Stimulated activated CD4-positive, alpha-beta T cell treated with anti-CD3 and anti-CD28 coated beads, Interleukin-12 subunit alpha, Interleukin-12 subunit beta, amount 100 ng/mL, for 4 hours (primary cell): ENCODE measurements around the gene MCTP1.

ENCODE experiments used
- DNase-seq: peaks from one replicate; pipeline ENCODE4 v3.0.0-alpha.2; 2020

MCTP1 gene

DNA sequence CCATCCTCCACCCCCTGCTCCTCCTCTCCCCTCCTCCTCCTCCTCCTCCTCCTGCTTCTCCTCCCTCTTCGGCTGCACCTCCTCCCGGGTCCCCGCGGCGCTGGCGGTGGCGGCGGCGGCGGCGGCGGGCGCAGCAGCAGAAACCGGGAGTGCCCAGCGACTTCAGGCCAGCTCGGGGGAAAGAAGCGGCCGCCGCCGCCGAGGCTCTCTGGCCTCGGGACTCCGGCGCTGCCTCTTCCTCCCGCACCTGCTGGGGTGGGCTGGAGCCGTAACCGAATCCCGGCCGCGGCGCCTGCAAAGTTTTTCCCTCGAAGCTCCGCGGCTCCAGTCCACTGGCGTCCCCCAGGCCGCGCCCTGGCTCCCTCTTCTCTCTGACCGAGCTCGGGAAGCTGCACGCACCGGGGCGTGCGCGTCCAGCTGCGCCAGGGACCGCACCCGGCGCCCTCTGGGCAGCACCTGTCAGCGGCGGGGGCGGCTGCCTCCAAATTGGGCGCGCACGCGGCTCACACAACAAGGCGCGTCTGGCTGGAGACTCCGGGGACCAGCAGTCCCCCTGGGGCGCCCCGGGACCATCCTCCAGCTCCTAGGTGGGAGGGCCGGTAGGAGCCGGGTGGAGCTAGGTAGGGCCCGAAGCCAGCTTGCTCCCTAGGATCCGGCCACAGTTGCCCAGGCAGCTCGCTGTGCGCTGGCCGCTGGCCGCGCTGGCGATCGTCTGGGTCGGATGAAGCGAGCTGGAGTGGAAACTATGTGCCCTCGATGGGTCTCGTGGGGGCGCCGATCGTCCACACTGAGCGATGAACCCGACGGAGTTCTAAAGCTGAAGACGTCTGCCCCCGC is at the start of gene MCTP1:
TSS of gene MCTP1 (minus strand) at position 523 of the 837 bp plus-strand sequence.
- no peak for DNase-seq

DNA sequence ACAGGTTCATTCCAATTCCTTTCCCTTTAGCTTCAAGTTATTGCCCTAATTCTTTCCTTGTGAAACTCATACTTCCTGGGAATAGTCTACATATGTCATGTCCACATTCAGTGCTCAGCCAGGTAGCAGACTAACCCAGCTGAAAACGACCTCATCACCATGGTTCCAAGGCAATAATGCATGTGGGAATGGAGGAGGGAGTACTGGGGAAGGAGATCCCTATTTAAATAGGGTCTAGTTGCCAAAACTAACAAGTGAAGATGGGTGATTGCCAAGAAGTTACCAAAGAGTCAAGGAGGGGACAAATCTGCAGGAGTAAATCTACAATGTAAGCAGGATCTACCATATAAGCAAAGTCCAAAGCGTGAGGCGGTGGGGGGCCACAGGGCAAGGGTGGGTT is 47.3 kb upstream of the MCTP1 start:
- no peak for DNase-seq

DNA sequence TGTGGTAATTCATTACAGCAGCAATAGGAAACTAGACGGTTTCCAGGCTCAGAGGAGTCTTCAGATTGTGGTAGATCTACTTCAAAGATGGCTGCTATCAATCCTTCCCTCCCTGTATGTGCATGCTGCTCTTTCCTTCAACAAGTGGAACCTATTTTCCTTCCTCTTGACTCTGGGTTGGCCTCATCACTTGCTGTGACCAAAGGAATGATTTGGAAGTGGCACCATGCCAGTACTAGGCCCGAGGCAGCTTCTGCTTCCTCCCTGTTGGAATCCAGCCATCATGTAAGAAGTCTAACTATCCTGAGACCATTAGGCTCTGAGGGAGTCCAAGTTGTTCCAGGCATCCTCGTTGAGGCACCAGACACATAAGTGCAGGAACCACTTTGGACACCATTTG is 46.5 kb upstream of the MCTP1 start:
- no peak for DNase-seq

DNA sequence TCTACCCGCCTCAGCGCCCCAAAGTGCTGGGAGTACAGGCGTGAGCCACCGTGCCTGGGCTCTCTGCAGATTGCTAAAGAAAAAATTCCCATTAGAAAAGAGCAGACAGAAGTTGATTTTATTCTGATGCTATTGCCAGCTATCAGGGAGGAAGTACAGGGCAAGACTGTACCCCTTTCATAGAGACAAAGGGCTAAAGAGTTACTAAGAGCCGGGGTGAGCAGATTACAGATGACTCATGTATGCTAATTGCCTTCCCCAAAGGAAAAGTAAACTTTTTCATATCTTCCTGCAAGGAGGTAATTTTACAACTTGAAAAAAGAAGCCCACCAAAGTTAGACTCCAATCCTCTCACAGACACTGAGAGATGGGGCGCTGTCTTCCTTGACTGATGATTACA is 42.3 kb upstream of the MCTP1 start:
- no peak for DNase-seq

DNA sequence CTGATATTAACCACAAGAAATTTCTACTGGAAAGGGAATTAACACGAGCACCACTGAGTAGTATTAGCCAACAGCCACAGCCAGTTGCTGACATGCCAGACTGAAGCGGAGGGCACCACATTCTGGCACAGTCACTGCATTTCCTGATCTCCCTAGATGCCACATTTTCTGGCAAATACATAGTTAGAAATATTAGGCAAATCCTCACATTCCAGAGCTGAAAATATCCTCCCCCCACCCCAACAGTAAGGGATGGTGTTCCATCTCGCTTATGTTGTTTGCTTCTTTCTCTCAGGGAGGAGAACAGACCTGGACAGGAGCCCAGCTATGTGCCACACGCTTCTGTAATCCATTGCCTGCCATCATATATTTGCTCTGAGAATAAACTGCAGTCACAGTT is 32.8 kb upstream of the MCTP1 start:
- no peak for DNase-seq

DNA sequence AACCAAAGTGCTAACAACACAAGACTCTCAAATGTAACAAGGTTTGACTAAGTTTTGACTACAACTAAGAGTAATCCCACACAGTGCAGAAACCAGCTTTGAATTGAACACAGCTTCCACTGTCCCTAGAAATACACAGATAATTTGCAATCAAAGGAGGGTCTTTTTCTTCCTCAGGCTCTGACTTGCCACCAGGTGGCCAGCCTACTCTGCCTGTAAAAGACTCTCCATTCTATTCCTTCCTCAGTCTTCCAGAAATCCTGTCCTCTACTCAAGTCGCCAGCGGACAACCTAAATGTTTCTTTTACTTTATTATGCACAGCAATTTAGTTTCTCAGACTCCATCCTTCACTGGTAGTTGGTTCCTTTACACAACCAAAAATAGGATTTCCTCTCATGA is 32.2 kb upstream of the MCTP1 start:
- no peak for DNase-seq

DNA sequence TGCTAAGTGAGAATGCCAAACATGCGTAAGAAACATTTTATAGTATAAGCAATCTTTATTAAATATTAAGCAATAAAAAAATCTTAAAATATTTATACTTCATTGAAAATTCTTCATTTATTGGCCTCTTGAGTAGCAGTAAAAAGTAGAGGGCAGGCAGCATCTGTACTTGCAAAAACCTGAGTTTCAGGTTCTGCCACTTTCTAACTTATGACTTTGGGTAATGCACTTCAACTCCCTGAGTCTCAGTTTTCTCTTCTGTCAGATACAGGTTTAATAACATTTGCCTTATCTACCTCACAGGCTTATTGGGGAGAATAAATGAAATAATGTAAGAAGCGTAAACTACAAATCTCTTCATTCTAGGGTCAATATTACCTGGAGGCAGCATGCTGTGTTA is 19.8 kb upstream of the MCTP1 start:
- DNase-seq = no peak

DNA sequence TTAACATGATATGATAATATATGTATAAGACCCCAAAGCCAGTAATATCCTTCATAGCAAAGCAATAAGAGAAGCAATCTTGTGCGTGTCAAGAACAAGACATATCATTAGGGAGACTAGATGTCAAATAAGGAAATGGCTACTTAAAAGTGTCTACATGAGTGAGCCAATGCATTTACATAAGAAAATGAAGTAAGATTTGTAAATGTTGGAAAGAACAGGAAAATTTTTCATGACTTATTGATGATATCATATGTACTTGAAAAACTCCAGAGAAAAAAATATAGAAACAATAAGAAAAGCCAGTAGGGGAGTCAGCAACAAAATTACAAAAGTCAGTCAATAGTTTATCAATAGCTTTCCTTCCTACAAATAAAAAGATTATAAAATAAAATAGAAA is 13.8 kb upstream of the MCTP1 start:
- DNase-seq = no peak

DNA sequence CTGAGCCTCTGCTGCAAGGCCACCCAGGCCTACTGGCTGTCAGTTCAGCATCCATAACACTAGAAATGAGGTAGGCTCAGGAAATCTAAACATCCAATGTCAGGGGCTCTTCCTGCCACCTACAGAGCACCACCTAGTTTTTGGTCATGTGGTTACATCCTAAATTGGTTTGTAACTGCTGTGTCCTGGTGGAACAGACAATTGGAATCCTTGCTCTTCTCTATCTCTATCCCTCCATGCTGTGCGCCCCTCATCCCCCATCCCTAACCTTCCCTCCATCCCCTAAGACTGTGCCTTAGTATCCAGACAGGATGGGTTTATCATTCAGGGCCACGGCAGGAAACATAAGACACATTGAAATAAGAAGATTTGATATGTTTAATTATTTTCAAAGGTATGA is 11.4 kb upstream of the MCTP1 start:
- DNase-seq = no peak

DNA sequence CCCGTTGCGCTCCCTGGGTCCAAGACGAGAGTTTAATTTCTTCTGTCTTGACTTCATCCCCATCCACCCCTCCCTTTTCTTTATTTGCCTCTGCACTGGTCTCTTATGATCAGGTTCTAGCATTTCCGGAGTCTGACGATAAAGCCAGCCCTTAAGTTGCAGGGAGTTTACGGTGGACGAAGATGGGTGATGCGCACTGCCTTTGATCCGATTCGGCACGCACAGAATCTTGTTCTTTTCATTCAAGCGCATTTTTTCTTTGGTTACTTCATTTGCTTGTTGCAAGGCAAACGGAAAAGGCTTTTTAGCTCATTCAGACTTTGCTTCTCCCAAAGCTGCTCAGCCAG is 488 bp upstream of the MCTP1 start:
- DNase-seq = no peak

DNA sequence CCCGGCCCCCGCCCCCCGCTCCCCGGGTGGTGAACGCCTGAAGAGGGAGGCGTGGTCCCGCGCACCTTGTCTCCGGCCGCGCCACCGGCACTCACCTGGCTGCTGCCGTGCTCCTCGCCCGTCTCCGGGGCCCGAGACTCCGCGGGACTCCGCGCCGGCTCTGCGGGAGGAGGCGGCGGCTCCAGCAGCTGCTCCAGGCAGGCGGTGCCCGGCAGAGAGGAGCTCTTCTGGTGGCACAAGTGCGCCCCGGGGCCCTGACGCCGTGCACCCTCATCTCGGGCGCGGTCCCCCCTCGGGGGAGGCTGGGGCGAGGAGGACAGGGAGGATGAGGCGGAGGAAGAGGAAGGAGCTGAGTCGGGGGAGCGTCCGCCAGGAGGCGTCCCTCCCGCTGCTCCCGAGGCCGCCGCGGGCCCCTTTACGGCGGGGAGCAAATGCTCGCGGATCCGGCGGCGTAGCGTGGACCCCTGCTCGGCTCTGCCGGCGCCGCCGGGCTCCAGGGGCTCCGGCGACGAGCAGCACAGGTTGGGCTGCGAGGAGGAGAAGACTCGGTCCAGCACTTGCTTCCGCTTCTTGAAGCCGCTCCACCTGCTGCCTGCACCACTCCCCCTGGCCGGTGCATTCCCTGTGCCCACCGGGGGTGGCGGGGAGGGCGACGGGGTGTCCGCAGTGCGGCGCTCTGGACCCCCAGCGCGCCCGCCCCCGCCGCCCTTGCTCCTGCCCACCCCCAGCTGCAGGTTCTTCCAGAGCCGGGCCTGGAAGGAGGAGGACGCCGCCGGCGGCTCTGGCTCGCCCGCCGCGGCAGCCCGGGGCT is 928 bp downstream of the MCTP1 start:
- DNase-seq = peak; percentile 1

DNA sequence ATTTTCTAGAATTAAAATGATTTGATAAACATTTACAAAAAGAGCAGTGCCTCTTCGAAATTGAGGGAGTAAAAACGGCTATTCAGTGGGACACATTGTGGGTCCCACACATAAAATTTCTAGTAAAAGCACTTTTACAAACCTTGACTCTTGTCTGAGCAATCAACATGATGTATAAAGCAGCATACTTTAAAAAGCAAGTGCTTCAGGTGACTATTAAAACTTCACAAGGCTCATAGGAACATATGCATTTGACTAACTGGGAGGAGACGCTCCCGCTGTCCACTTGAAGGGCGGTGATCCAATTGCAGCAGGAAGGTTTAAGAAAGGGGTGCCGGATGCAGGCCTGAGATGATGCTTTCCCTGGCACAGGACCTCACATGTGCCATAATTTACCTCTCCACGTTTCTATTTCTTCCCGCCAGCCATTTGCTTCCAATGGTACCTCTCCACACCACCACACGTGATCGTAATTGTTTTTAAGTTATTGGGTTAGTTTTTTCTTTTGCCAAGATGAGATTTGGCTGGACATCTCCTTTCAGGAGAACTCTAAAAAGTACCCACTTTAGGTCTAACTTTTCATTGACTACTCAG is 1.8 kb downstream of the MCTP1 start:
- DNase-seq = no peak

DNA sequence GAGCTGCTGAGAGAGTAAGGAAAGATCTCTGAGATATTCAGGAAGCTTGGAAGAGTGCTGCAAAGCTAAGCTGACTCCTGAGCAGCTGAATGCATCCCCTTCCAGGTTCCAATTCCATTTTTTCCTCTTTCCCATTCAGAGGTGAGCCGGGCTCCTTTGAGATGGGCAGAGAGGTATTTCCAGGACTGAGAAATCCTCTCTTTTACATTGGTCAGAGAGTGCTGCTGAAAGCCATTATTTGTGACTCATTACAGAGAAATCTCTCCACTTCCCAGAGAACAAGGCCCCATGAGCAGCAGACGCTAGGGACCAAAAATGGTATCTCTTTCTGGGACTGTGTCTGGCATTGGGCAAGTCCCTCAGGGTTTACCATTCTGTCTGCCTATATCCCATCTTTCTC is 3.7 kb downstream of the MCTP1 start:
- no peak for DNase-seq

DNA sequence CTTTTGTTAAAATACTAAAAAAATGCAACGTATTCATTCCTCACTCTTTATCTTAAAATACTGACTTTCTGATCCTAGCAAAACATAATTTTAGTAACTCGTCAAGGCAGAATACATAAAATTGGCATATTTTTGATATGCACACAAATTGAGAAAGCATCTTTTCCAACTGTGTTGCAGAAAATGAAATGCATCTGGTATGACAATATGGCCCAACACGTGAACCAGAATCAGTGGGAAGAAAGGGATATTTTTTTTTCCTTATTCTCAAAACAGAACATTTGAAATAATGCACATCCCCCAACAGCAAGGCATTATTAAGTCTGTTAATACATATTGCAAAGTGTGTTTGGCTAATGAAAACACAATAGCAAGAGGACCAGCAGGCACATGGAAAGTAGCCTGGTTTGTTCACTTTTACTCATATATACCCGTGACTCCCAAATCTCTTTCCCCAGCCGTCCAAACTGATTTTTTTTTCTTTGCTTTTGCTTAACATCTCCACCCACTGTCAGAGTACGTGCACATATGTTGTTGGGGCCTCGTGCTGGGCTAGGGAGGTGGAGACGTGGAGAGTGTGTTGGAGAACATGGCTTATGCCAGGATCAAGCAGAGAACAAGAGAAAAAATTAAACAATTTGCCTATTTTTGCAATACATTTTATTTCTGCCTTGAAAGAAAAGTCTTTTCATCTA is 4.3 kb downstream of the MCTP1 start:
- DNase-seq = no peak

DNA sequence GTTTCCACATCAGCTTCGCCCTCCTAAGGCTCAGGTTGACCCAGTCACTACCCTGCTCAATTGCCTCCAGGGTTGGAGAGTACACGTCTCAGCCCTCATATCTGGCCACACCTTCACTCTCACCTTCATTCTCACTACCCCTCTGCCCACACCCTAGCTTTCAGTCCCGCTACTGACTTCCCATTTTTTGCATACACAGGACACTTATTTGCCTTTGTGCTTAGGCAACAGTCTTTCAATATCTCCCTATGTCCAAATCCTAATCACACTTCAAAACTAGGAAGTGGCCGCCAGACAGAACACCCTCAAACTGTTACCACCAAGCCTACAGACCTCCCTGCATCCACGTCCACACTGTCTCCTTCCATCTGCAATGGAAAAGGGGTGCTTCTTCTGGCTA is 10.9 kb downstream of the MCTP1 start:
- no peak for DNase-seq

DNA sequence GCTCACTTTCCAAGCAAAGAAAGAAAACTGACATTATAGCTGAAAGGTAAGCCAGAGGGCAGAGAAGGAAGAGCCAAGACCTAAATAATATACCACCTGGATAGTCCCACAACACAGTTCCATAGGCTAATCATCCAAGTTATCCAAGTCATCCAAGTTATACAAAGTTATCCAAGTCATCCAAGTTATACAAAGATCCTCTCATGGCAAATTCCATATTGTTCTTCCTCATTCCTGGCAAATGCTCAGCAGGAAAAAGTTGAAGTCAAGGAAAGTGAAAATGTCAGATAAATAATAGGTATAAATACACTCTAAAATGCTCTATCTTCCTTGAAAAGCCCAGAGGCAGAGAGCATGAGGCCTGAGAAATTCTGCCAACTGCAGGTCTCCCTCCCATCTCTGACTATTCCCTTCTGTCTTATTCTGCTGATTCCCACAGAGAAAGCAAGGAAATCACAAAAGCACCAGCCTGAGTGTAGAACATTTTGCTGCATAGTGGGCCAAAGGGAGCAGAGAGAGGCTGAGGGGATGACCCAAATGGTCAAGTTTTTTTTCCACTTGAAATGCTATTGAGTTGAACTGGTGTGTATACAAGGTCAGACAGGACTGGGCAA is 12.5 kb downstream of the MCTP1 start:
- no peak for DNase-seq

DNA sequence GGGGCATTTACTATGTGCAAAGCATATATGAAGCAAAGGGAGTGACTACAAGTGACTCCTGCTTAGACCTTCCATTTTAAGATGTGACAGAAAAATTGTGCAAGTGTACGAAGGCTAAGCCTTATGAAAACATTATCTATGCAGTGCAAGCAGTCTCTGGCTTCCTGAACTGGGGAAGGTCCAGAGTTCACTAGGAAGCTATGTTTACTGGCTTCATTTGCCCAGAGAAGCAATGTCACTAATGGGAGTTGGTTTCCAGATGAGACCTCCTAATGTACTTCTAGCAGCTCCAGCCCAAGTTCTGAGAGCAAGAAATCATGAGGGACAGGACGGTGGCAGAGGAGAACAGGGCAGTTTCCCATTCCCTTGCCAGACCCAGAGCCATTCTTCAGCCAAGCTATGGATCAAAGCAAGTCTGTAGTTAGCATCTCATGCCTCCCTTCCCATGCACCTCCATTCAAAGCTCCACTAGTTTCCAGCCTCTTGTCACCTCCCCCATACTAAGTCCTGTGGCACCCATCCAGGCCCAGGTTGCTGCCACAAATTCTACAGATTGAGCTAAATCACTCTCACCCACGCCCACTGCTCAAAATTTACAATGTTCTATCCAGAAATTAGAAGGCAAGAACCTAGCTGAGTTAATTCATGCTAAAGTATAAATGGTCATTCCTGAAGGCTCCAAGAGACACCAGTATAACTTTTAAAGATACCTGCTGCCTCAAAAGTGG is 21.8 kb downstream of the MCTP1 start:
- no peak for DNase-seq

DNA sequence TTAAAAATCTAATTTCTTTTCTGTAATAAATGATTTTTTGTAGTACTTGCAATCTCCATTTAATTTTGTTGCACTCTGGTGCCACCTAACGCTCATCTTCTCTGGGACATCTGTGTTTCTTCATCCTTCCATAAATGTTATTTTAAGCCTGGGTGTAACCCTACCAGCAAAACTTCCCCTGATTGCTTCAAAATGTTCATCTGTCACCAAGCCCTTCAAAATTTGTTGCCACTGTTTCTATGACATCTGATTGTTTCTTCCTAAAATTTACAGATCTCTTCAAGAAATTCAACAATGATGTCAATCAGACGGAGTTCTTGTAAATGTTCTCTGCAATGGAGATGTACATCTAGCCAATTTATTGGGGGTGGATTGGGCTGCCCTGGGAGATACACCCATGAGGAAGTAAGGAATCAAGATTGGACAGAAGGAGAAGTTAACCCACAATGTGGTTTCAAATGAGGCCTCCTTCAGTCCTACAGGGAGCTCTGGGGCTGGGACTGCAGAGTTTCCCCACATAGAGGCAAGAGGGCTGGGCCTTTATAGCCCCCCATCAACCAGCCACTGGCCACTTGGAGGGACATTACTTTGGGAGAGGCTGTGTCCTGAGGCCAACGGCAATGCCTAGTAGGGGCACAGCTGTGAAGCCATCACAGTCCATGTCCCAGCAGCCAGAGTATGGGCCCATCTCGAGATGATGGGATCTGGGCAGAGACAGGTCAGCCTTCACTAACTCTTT is 23.3 kb downstream of the MCTP1 start:
- no peak for DNase-seq

DNA sequence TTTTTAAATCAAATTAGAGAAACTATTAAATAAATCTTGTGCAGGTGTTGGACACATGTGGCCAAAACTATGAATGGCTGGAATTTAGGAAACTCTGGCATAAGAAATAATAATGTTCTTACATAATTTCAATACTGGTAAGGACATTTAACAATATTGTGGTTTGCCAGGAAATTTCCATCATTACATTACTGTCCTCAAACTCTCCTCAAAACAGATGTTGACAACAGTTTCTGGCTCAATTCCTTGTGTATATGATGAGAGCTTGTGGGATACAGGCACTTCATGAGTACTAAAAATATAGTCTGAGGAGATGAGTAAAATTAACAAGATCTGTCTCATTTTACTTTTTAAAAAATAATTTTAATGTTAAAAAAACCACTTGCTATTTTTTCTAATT is 27.9 kb downstream of the MCTP1 start:
- DNase-seq = no peak

DNA sequence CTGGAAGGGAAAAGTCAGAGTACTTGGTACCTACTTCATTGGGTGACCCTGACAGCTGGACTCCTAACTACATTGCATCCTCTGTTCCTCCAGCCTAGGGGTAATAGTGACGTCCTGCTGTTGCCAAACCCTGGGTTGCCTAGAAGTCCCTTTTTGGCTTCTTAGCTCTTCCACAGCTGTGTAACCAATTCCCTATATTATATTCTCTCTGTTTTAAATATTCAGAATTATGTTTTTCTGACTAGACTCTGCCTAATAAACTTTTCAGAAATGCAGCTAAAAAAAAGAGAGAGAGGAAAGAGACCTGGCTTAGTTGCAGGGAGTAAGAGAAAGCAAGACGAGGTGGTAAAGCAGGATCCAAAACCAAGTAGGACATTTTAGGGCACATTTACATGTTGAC is 28.4 kb downstream of the MCTP1 start:
- no peak for DNase-seq

DNA sequence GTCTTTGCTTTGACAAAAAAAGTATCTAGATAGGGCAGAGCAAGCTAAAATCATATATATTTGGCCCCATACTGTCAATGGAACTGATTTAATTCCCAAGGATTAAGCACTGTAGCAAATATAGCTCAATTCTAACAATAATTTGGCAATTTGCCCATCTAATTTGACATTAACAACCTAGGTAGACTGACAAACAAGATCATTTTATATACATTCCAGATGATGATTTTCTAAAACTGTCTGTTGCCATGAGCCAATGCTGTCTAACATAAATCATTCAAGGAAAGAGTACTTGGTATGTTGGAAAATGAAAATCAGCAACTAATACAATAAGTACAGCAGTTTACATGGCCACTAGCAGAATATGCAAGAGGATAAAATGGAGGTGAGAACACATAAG is 32.1 kb downstream of the MCTP1 start:
- no peak for DNase-seq

DNA sequence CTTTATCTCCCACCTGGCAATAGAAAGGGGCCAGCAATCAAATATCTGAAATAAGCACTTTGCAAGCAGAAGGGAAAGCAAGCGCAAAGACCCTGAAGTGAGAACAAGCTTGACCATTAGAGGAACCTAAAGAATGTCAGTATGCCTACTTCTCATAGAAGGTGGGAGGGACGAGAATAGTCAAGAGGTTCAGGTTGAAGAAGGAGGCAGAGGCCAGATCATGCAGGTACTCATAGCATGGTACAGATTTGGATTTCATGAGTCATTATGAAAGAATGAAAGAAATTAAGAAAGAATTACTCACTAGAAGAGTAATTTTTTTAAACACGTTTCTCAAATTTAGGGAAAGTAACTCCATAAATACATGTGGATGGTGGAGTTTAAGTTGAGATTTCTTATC is 33.7 kb downstream of the MCTP1 start:
- DNase-seq = no peak
